A549 (cell line): ENCODE measurements around the gene GLB1L3.

ENCODE experiments used
- FOSB ChIP-seq: fragments of 250-450 bp; sonication (Bioruptor Pico); IDR thresholded peaks from 2 replicates; pipeline ENCODE4 v1.5.0; 2020; ENCODE audit warnings: mild to moderate bottlenecking, moderate library complexity
- MAZ ChIP-seq: fragments of 150-350 bp; IDR thresholded peaks from 2 replicates; pipeline ENCODE4 v1.6.1; 2014; ENCODE audit warnings: antibody characterized with exemption, low read depth, low read length, borderline replicate concordance
- POLR2A ChIP-seq: IDR thresholded peaks from 2 replicates; pipeline ENCODE4 v1.6.1; 2012; ENCODE audit warnings: mild to moderate bottlenecking, low read length
- RAD21 ChIP-seq, 2 experiments: fragments of >200 bp in 1 of 2; sonication (Bioruptor Twin) in 1 of 2; formaldehyde crosslinking in 1 of 2; IDR thresholded peaks in 1 of 2; conservative IDR thresholded peaks in 1 of 2; 2 replicates in 1 of 2; 3 replicates in 1 of 2; pipeline ENCODE4 v1.6.1; 2012 to 2018; ENCODE audit warnings: inconsistent platforms in 1 of 2
- TF ChIP-seq, protein P1 (sequence below): fragments of >200 bp; sonication (Bioruptor Twin); formaldehyde crosslinking; IDR thresholded peaks from 3 replicates; pipeline ENCODE4 v1.5.1; 2016
- TF ChIP-seq, protein P2 (sequence below): fragments of 200-600 bp; sonication (generic); IDR thresholded peaks from 2 replicates; pipeline ENCODE4 v1.6.1; 2016; ENCODE audit warnings: antibody characterized with exemption, mild to moderate bottlenecking, moderate library complexity

DNA sequence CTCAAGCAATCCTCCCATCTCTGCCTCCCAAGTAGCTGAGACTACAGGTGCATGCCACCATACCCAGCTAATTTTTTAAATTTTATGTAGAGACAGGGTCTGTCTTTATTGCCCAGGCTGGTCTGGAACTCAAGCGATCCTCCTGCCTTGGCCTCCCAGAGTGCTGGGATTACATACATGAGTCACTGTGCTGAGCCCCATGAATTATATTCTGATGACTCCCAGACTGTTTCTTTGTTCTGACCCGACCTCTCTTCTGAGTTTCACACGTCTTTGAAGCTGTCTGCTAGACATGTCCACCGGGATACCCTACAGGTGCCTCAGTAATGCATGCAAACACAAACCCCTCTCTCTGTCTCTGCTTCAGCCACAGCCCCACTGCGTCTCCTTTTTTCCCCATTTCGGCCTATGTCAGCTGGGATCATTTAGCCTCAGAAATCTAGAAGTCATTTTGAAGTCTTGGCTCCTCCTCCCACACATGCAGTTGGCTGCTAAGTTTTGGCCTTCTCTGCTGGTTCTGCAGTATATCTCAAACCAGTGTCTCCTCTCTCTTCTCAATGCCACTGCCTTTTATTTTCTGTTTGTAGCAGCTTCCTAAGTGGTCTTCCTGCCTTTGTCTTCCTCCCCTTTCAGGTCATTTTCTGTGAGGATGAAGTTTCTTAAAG is 46.9 kb upstream of the GLB1L3 start:
- TF ChIP-seq, protein P1, sequence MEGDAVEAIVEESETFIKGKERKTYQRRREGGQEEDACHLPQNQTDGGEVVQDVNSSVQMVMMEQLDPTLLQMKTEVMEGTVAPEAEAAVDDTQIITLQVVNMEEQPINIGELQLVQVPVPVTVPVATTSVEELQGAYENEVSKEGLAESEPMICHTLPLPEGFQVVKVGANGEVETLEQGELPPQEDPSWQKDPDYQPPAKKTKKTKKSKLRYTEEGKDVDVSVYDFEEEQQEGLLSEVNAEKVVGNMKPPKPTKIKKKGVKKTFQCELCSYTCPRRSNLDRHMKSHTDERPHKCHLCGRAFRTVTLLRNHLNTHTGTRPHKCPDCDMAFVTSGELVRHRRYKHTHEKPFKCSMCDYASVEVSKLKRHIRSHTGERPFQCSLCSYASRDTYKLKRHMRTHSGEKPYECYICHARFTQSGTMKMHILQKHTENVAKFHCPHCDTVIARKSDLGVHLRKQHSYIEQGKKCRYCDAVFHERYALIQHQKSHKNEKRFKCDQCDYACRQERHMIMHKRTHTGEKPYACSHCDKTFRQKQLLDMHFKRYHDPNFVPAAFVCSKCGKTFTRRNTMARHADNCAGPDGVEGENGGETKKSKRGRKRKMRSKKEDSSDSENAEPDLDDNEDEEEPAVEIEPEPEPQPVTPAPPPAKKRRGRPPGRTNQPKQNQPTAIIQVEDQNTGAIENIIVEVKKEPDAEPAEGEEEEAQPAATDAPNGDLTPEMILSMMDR, result no peak
- TF ChIP-seq POLR2A (no peak), RAD21 (conservative IDR thresholded peaks at IDR 0.05 in 1 of 2, IDR thresholded peaks at IDR 0.05 in 1 of 2) (no peak), MAZ (no peak), FOSB (CRISPR knock-in tag) (no peak)
- TF ChIP-seq, protein P2, sequence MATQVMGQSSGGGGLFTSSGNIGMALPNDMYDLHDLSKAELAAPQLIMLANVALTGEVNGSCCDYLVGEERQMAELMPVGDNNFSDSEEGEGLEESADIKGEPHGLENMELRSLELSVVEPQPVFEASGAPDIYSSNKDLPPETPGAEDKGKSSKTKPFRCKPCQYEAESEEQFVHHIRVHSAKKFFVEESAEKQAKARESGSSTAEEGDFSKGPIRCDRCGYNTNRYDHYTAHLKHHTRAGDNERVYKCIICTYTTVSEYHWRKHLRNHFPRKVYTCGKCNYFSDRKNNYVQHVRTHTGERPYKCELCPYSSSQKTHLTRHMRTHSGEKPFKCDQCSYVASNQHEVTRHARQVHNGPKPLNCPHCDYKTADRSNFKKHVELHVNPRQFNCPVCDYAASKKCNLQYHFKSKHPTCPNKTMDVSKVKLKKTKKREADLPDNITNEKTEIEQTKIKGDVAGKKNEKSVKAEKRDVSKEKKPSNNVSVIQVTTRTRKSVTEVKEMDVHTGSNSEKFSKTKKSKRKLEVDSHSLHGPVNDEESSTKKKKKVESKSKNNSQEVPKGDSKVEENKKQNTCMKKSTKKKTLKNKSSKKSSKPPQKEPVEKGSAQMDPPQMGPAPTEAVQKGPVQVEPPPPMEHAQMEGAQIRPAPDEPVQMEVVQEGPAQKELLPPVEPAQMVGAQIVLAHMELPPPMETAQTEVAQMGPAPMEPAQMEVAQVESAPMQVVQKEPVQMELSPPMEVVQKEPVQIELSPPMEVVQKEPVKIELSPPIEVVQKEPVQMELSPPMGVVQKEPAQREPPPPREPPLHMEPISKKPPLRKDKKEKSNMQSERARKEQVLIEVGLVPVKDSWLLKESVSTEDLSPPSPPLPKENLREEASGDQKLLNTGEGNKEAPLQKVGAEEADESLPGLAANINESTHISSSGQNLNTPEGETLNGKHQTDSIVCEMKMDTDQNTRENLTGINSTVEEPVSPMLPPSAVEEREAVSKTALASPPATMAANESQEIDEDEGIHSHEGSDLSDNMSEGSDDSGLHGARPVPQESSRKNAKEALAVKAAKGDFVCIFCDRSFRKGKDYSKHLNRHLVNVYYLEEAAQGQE, result no peak
